Gastrocnemius medialis (tissue), 4 donors: ENCODE measurements around the gene SSBP4.

Source experiments
- POLR2A ChIP-seq, 2 donors: fragments of 450-650 bp; IDR thresholded peaks; one replicate each; pipeline ENCODE4 v1.6.1; 2017; ENCODE audit warnings: antibody characterized with exemption in 2 of 2, mild to moderate bottlenecking in 2 of 2, moderate library complexity in 2 of 2
- TF ChIP-seq, protein P1 (sequence below), 5 experiments: fragments of 450-650 bp in 3 of 5; fragments of 200-600 bp in 2 of 5; sonication (generic) in 2 of 5; IDR thresholded peaks in 4 of 5; conservative IDR thresholded peaks in 1 of 5; 1 replicate in 4 of 5; 2 replicates in 1 of 5; pipeline ENCODE4 v1.5.1; 2016 to 2019; ENCODE audit warnings: antibody characterized with exemption in 5 of 5, mild to moderate bottlenecking in 3 of 5, moderate library complexity in 3 of 5

DNA sequence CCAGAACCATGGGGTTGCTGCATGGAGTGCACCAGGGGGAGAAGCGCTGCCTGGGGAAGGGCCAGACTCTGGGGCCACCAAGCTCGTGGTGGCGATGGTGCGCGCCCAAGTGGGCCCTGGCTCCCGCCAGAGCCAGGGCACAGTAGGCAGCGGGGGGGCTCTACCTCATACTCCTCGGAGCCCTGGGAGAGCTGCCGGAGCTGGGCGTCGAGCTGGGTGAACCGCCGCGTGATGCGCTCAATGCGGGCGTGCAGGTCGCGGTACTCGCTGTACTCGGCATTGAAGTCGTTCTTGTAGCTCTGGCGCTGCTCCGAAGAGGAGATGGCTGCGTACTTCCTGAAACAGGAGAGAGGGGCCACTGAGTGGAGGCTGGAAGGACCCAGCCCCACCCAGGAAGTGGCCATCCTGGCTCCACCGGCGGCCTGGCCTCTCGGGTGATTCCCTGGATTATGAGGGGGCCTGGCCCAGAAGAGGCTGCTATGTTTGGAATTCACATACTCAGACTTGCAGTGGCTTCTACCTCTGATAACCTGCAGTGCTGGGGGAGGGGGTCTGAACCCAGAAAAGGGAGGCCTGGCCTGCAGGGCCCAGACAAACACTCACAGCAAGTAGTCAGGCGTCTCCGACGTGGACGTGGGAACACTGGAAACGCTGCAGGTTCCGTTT lies 27.1 kb downstream of the SSBP4 start:
- TF ChIP-seq, protein P1, sequence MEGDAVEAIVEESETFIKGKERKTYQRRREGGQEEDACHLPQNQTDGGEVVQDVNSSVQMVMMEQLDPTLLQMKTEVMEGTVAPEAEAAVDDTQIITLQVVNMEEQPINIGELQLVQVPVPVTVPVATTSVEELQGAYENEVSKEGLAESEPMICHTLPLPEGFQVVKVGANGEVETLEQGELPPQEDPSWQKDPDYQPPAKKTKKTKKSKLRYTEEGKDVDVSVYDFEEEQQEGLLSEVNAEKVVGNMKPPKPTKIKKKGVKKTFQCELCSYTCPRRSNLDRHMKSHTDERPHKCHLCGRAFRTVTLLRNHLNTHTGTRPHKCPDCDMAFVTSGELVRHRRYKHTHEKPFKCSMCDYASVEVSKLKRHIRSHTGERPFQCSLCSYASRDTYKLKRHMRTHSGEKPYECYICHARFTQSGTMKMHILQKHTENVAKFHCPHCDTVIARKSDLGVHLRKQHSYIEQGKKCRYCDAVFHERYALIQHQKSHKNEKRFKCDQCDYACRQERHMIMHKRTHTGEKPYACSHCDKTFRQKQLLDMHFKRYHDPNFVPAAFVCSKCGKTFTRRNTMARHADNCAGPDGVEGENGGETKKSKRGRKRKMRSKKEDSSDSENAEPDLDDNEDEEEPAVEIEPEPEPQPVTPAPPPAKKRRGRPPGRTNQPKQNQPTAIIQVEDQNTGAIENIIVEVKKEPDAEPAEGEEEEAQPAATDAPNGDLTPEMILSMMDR (IDR thresholded peaks at IDR 0.05 in 4 of 5, conservative IDR thresholded peaks at IDR 0.05 in 1 of 5): no peak
- no peak for TF ChIP-seq POLR2A (IDR thresholded peaks at IDR 0.05)
